NOMO-1 (cell line): ENCODE data around the gene CDKN1A.
A peak's percentile ranks its signal among the peaks of the same experiment; 100 is the strongest.

Experiments
- DNase-seq, 2 experiments: peaks; one replicate each; lab custom pipeline; 2025; ENCODE audit not compliant: unreplicated experiment in 2 of 2; lab: John Stamatoyannopoulos, UW

Gene CDKN1A

GRCh38 chr6:36677059-36677749 lies 1.3 kb upstream of the CDKN1A start:
- DNase-seq, result no peak

GRCh38 chr6:36677753-36678487 lies 594 bp upstream of the CDKN1A start:
- DNase-seq, result no peak

GRCh38 chr6:36679043-36679833 lies 724 bp downstream of the CDKN1A start:
- DNase-seq, result no peak

- peak; percentile 56 to 75 for DNase-seq
Observed at GRCh38 chr6:36682328-36683144, 4.0 kb downstream of the CDKN1A start.

- no peak for DNase-seq
Observed at GRCh38 chr6:36683145-36683655, 4.7 kb downstream of the CDKN1A start.

- no peak for DNase-seq
Observed at GRCh38 chr6:36683656-36684446, 5.3 kb downstream of the CDKN1A start.

GRCh38 chr6:36684447-36684812 lies 5.9 kb downstream of the CDKN1A start:
- no peak for DNase-seq

- DNase-seq, result no peak
Observed at GRCh38 chr6:36685166-36685924, 6.8 kb downstream of the CDKN1A start.

- peak; percentile 11 to 32 for DNase-seq
Observed at GRCh38 chr6:36685926-36686667, 7.6 kb downstream of the CDKN1A start.

- no peak for DNase-seq
Observed at GRCh38 chr6:36686668-36687513, 8.4 kb downstream of the CDKN1A start.

- no peak for DNase-seq
Observed at GRCh38 chr6:36688063-36688738, 9.7 kb downstream of the CDKN1A start.

- no peak for DNase-seq
Observed at GRCh38 chr6:36688739-36689075, 10.2 kb downstream of the CDKN1A start.

- DNase-seq, result no peak
Observed at GRCh38 chr6:36691011-36691410, 12.5 kb downstream of the CDKN1A start.

- DNase-seq, result no peak
Observed at GRCh38 chr6:36691612-36692011, 13.1 kb downstream of the CDKN1A start.

GRCh38 chr6:36692220-36692619 lies 13.7 kb downstream of the CDKN1A start:
- peak; percentile 85 to 93 for DNase-seq

GRCh38 chr6:36692861-36693702 lies 14.6 kb downstream of the CDKN1A start:
- no peak for DNase-seq
